ENCODE data around the gene WDR43. TPM values are rescaled to one million over a fixed set of nuclear protein-coding genes. Genes with fewer than 3 reads are reported as not detected.

Gene WDR43
- total RNA-seq, 6 experiments from 2014 or later = 67.8 to 81.1 (median 71.4) TPM

DNA sequence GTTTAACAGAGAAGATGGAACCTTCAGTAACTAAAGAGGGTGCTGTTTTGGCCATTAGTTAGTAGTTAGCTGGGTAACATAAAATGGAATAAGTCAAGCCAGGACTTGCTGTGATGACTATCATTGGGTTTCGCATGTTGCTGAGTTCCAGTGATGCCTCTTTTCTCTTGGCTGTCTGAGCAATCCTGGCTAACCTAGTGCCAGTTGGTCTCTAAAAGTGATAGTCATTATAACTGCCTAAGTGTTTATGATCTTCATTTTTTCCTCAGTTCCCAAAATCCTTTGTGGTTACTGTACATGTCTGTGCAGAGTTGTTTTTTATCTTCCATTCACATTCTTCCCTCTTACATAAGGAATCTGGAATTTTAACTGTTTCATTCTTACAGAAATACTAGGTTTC is 33.4 kb downstream of the WDR43 start:
- no peak for DNase-seq
- no peaks in the 10 kb centered on the region; the same call in none of the 2 replicates for H3K27me3 Mint-ChIP-seq (ENCODE audit: insufficient read depth)

GRCh38 chr2:28929581-28929980 is 35.1 kb downstream of the WDR43 start:
- peaks cover 52% of the 10 kb centered on the region for H3K36me3 Mint-ChIP-seq (ENCODE audit: low read depth)
- no peak for TF ChIP-seq CTCF (IDR thresholded peaks at IDR 0.05)
- H3K4me3 Mint-ChIP-seq = no peak overlapping the region

More for the DNA sequence above, 33.4 kb downstream of the WDR43 start:
- Mint-ChIP-seq H3K36me3 (ENCODE audit: low read depth) (peaks cover 63% of the 10 kb centered on the region), H3K27ac (peak overlapping the region; percentile 67), H3K9me3 (no peaks in the 10 kb centered on the region), H3K4me1 (ENCODE audit: low read depth) (peaks cover 44% of the 10 kb centered on the region), H3K4me3 (no peak overlapping the region)
- no peak for TF ChIP-seq CTCF (IDR thresholded peaks at IDR 0.05)

DNA sequence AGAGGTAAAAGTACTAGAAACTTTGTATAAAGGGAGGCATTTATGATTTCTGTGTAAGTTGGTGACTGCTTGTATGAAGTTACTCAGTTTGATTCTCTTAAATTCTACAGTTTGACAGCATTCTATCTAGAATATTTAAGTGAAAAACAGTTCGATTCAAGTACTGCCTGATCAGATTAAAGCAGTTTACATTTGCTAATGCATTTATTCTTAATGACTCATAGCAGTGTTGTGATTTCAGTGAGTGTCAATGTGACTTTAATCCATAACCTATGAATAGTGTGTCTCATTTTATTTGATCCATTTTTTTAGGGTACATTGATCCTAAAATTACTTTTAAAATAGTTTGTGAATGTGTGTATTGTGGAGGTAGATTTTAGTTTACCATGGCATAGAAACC is 35.7 kb downstream of the WDR43 start:
- H3K4me1 Mint-ChIP-seq (ENCODE audit: low read depth) = peaks cover 44% of the 10 kb centered on the region
- no peaks in the 10 kb centered on the region for H3K9me3 Mint-ChIP-seq
- no peak overlapping the region for H3K4me3 Mint-ChIP-seq
- H3K36me3 Mint-ChIP-seq (ENCODE audit: low read depth) = peaks cover 51% of the 10 kb centered on the region
- no peak for DNase-seq
- no peaks in the 10 kb centered on the region; the same call in none of the 2 replicates for H3K27me3 Mint-ChIP-seq (ENCODE audit: insufficient read depth)
- peak overlapping the region; percentile 25 for H3K27ac Mint-ChIP-seq
- TF ChIP-seq CTCF (IDR thresholded peaks at IDR 0.05) = no peak

More at GRCh38 chr2:28929581-28929980, 35.1 kb downstream of the WDR43 start:
- Mint-ChIP-seq H3K27ac (0 out of 2 replicates have a peak overlapping the region, but pooled peaks have one; percentile 25), H3K4me1 (ENCODE audit: low read depth) (peaks cover 44% of the 10 kb centered on the region), H3K27me3 (ENCODE audit: insufficient read depth) (no peaks in the 10 kb centered on the region; the same call in none of the 2 replicates), H3K9me3 (no peaks in the 10 kb centered on the region)
- no peak for DNase-seq

DNA sequence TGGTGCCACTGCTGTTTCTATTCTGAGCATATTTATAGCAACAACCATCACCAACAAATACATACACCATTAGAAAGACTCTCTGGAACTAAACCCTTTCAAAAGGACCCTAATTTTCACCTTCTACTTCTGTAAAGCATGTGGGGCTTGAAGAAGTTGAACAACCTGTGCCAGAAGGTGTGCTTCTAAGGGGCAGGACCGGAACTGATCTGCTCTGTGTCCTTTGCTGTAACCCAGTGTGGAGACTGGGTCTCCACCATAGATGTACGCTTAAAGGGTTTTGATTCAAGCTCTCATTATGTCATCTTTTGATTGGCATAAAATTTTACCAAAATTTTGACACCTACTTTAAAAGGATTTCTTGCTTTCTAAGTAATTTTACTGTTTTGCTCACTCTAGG is 40.3 kb downstream of the WDR43 start:
- no peak overlapping the region for H3K27ac Mint-ChIP-seq
- peaks cover 39% of the 10 kb centered on the region for H3K36me3 Mint-ChIP-seq (ENCODE audit: low read depth)
- peaks cover 9% of the 10 kb centered on the region for H3K4me1 Mint-ChIP-seq (ENCODE audit: low read depth)
- H3K4me3 Mint-ChIP-seq = no peak overlapping the region
- no peak for TF ChIP-seq CTCF (IDR thresholded peaks at IDR 0.05)
- H3K27me3 Mint-ChIP-seq (ENCODE audit: insufficient read depth) = no peaks in the 10 kb centered on the region; the same call in 1 of the 2 replicates
- no peak for DNase-seq
- no peaks in the 10 kb centered on the region for H3K9me3 Mint-ChIP-seq

DNA sequence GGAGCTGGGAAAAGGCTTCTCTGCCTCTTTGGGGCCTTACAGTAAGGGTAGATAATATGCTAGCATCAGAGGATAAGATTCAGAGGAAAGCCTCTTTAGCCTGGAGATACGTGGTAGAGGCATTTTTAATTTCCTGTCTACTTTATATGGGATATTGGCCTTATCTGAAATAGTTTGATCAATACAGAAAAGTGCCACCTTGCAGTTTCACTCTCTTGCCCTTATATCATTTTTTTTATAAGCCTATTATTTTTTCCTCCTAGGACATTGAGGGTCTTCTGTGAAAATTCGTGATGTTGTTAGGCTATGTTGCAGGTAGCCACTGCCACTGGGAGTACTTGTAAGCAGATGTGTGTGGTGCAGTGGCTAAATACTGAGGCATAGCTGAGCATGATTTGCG is 46.5 kb downstream of the WDR43 start:
- Mint-ChIP-seq H3K27ac (no peak overlapping the region), H3K4me3 (no peak overlapping the region), H3K9me3 (no peaks in the 10 kb centered on the region), H3K4me1 (ENCODE audit: low read depth) (no peaks in the 10 kb centered on the region), H3K27me3 (ENCODE audit: insufficient read depth) (0 out of 2 replicates have a peak, but pooled peaks cover 4% of the 10 kb centered on the region), H3K36me3 (ENCODE audit: low read depth) (peaks cover 58% of the 10 kb centered on the region)
- no peak for DNase-seq
- TF ChIP-seq CTCF (IDR thresholded peaks at IDR 0.05) = no peak
